ENCODE results near the gene PPIB. TPM values are rescaled to one million over a fixed set of nuclear protein-coding genes. Genes with fewer than 3 reads are reported as not detected.

The PPIB gene
- total RNA-seq, 4 donors from 2014 or later, result 168 to 290 (median 214) TPM

- H3K36me3 ChIP-seq, result peaks cover 0 to 34% (median 0%) of the 10 kb centered on the region in 3 donors
- no peaks in the 10 kb centered on the region for H3K9me3 ChIP-seq
- H3K4me3 ChIP-seq, result no peak overlapping the region
- no peak overlapping the region for H3K27ac ChIP-seq
- TF ChIP-seq CTCF (IDR thresholded peaks at IDR 0.05), result no peak
- no peak for TF ChIP-seq EP300 (IDR thresholded peaks at IDR 0.05)
- no peak for TF ChIP-seq POLR2A (IDR thresholded peaks at IDR 0.05)
- no peak for DNase-seq (ENCODE audit: low spot score in 2 of 2)
- no peaks in the 10 kb centered on the region for H3K4me1 ChIP-seq
- WGBS, 2 donors, result 82 to 88% methylated on average over 2 of the region's 2 CpGs
- H3K27me3 ChIP-seq, result no peaks in the 10 kb centered on the region
These were observed 24.8 kb upstream of the PPIB start for GRCh38 chr15:64187396-64188191.

GRCh38 chr15:64185146-64185911 is 22.5 kb upstream of the PPIB start:
- 85 to 96% methylated on average over 9 of the region's 9 CpGs for WGBS, 2 donors
- no peak for TF ChIP-seq POLR2A (IDR thresholded peaks at IDR 0.05)
- no peak for TF ChIP-seq EP300 (IDR thresholded peaks at IDR 0.05)
- no peak for TF ChIP-seq CTCF (IDR thresholded peaks at IDR 0.05)
- H3K9me3 ChIP-seq, result no peaks in the 10 kb centered on the region
- H3K36me3 ChIP-seq, result peaks cover 0 to 35% (median 0%) of the 10 kb centered on the region in 3 donors
- H3K27me3 ChIP-seq, result no peaks in the 10 kb centered on the region
- H3K4me1 ChIP-seq, result no peaks in the 10 kb centered on the region
- no peak for DNase-seq (ENCODE audit: low spot score in 2 of 2)
- no peak overlapping the region for H3K4me3 ChIP-seq
- no peak overlapping the region for H3K27ac ChIP-seq

- H3K4me3 ChIP-seq, result no peak overlapping the region
- H3K4me1 ChIP-seq, result no peaks in the 10 kb centered on the region
- no peaks in the 10 kb centered on the region for H3K27me3 ChIP-seq
- TF ChIP-seq EP300 (IDR thresholded peaks at IDR 0.05), result no peak
- TF ChIP-seq POLR2A (IDR thresholded peaks at IDR 0.05), result no peak
- no peak for TF ChIP-seq CTCF (IDR thresholded peaks at IDR 0.05)
- WGBS, 2 donors, result 65 to 71% methylated on average over 4 of the region's 4 CpGs
- DNase-seq (ENCODE audit: low spot score in 2 of 2), result no peak
- no peaks in the 10 kb centered on the region for H3K9me3 ChIP-seq
- H3K36me3 ChIP-seq, result peaks cover 0 to 41% (median 0%) of the 10 kb centered on the region in 3 donors
- no peak overlapping the region for H3K27ac ChIP-seq
These were observed 20.1 kb upstream of the PPIB start for GRCh38 chr15:64182859-64183370.

- H3K4me1 ChIP-seq, result no peaks in the 10 kb centered on the region
- no peaks in the 10 kb centered on the region for H3K27me3 ChIP-seq
- no peaks in the 10 kb centered on the region for H3K9me3 ChIP-seq
- 59 to 67% methylated on average over 8 of the region's 8 CpGs for WGBS, 2 donors
- no peak for TF ChIP-seq POLR2A (IDR thresholded peaks at IDR 0.05)
- TF ChIP-seq EP300 (IDR thresholded peaks at IDR 0.05), result no peak
- TF ChIP-seq CTCF (IDR thresholded peaks at IDR 0.05), result no peak
- no peak overlapping the region for H3K27ac ChIP-seq
- H3K4me3 ChIP-seq, result no peak overlapping the region
- H3K36me3 ChIP-seq, result peaks cover 0 to 42% (median 0%) of the 10 kb centered on the region in 3 donors
- no peak for DNase-seq (ENCODE audit: low spot score in 2 of 2)
These were observed 17.5 kb upstream of the PPIB start for GRCh38 chr15:64180235-64180824.
